HepG2 (cell line): Measurements from ENCODE around the gene CAPN3. TPM values are rescaled to one million over a fixed set of nuclear protein-coding genes. Genes with fewer than 3 reads are reported as not detected.
A peak's percentile ranks its signal among the peaks of the same experiment; 100 is the strongest.

Source experiments
- ATRX ChIP-seq: sonication (generic); formaldehyde crosslinking; IDR thresholded peaks from 2 replicates; pipeline ENCODE4 v1.4.0; 2020; ENCODE audit warnings: missing genetic modification reagents, borderline replicate concordance
- CEBPB ChIP-seq: IDR thresholded peaks from 2 replicates; pipeline ENCODE4 v1.6.1; 2011; ENCODE audit warnings: low read depth, low read length, improper control_type of control experiment, borderline replicate concordance
- CEBPZ ChIP-seq: IDR thresholded peaks from 2 replicates; pipeline ENCODE4 v1.6.1; 2012; ENCODE audit warnings: low read length, improper control_type of control experiment
- CERS6 ChIP-seq: sonication (generic); formaldehyde crosslinking; IDR thresholded peaks from 2 replicates; pipeline ENCODE4 v1.5.0; 2020; ENCODE audit warnings: missing genetic modification reagents
- GATAD1 ChIP-seq: IDR thresholded peaks from 2 replicates; pipeline ENCODE4 v1.6.1; 2016; ENCODE audit warnings: missing genetic modification reagents, missing compliant biosample characterization
- GATAD2A ChIP-seq: IDR thresholded peaks from 2 replicates; pipeline ENCODE4 v1.6.1; 2016
- HNF4A ChIP-seq: sonication (generic); formaldehyde crosslinking; IDR thresholded peaks from 2 replicates; pipeline ENCODE4 v1.4.0; 2020; ENCODE audit warnings: missing genetic modification reagents
- IRF9 ChIP-seq: sonication (generic); formaldehyde crosslinking; IDR thresholded peaks from 2 replicates; pipeline ENCODE4 v1.8.0; 2022; ENCODE audit warnings: missing genetic modification reagents, mild to moderate bottlenecking, borderline replicate concordance
- KAT8 ChIP-seq: IDR thresholded peaks from 2 replicates; pipeline ENCODE4 v1.6.1; 2016; ENCODE audit warnings: missing genetic modification reagents, missing compliant biosample characterization
- KDM1A ChIP-seq: IDR thresholded peaks from 2 replicates; pipeline ENCODE4 v1.6.1; 2016; ENCODE audit warnings: missing compliant biosample characterization
- MIXL1 ChIP-seq: IDR thresholded peaks from 2 replicates; pipeline ENCODE4 v1.6.1; 2016
- NCOA5 ChIP-seq: sonication (generic); formaldehyde crosslinking; IDR thresholded peaks from 2 replicates; pipeline ENCODE4 v1.4.0; 2020; ENCODE audit warnings: missing genetic modification reagents
- NFKBIZ ChIP-seq: IDR thresholded peaks from 2 replicates; pipeline ENCODE4 v1.6.1; 2018; ENCODE audit warnings: missing genetic modification reagents, missing compliant biosample characterization
- NR2F2 ChIP-seq: IDR thresholded peaks from 2 replicates; pipeline ENCODE4 v1.6.1; 2012; ENCODE audit warnings: low read depth, inconsistent platforms, borderline replicate concordance
- POGZ ChIP-seq: sonication (generic); formaldehyde crosslinking; IDR thresholded peaks from 2 replicates; pipeline ENCODE4 v1.4.0; 2020; ENCODE audit warnings: mild to moderate bottlenecking, missing genetic modification reagents
- POLR2A ChIP-seq, 2 experiments: IDR thresholded peaks; 2 replicates each; pipeline ENCODE4 v1.6.1; 2011; ENCODE audit warnings: low read depth in 2 of 2, low read length in 2 of 2, mild to moderate bottlenecking in 1 of 2, moderate library complexity in 1 of 2; ENCODE audit not compliant: insufficient read depth in 1 of 2
- SAP130 ChIP-seq: IDR thresholded peaks from 2 replicates; pipeline ENCODE4 v1.6.1; 2016; ENCODE audit warnings: low read depth
- SNAI1 ChIP-seq: sonication (generic); formaldehyde crosslinking; IDR thresholded peaks from 2 replicates; pipeline ENCODE4 v1.5.0; 2020; ENCODE audit warnings: mild to moderate bottlenecking, missing genetic modification reagents, borderline replicate concordance
- SOX13 ChIP-seq, 3 experiments: fragments of 450-650 bp in 1 of 3; sonication (generic) in 1 of 3; formaldehyde crosslinking in 1 of 3; IDR thresholded peaks in 2 of 3; conservative IDR thresholded peaks in 1 of 3; 2 replicates each; pipeline versions ENCODE4 v1.5.0 to v1.6.1; 2016 to 2020; ENCODE audit warnings: antibody characterized with exemption in 1 of 3, mild to moderate bottlenecking in 1 of 3, missing compliant biosample characterization in 1 of 3, missing genetic modification reagents in 1 of 3, moderate library complexity in 1 of 3
- ZBTB42 ChIP-seq: sonication (generic); formaldehyde crosslinking; IDR thresholded peaks from 2 replicates; pipeline ENCODE4 v1.5.0; 2020; ENCODE audit warnings: mild to moderate bottlenecking, missing genetic modification reagents
- ZBTB43 ChIP-seq: sonication (generic); formaldehyde crosslinking; conservative IDR thresholded peaks from 2 replicates; pipeline ENCODE4 v1.4.0; 2020; ENCODE audit warnings: missing genetic modification reagents
- ZGPAT ChIP-seq: IDR thresholded peaks from 2 replicates; pipeline ENCODE4 v1.6.1; 2016; ENCODE audit warnings: mild to moderate bottlenecking
- ZNF383 ChIP-seq: sonication (generic); formaldehyde crosslinking; IDR thresholded peaks from 2 replicates; pipeline ENCODE4 v1.4.0; 2020; ENCODE audit warnings: missing genetic modification reagents, mild to moderate bottlenecking, borderline replicate concordance
- ZNF430 ChIP-seq: sonication (generic); formaldehyde crosslinking; IDR thresholded peaks from 2 replicates; pipeline ENCODE4 v1.9.0; 2021; ENCODE audit warnings: mild to moderate bottlenecking, missing genetic modification reagents
- ZSCAN25 ChIP-seq: sonication (generic); formaldehyde crosslinking; IDR thresholded peaks from 2 replicates; pipeline ENCODE4 v1.8.0; 2022; ENCODE audit warnings: mild to moderate bottlenecking, missing genetic modification reagents
- polyA plus RNA-seq, 8 experiments: library from polyadenylated mRNA; depleted of rRNA in 3 of 8; stranded (reverse) in 7 of 8; unstranded in 1 of 8; fragments of >200 nt; fragmentation: Illumina TruSeq in 4 of 8; extraction: Trizol in 4 of 8; gene quantifications; 2 replicates each; pipeline versions ENCODE4 v1.2.1 to v1.2.3, GENCODE V29; 2011 to 2016; ENCODE audit warnings: low read depth in 4 of 8, missing spikeins in 1 of 8, mixed read lengths in 1 of 8; ENCODE audit not compliant: insufficient read depth in 1 of 8
- total RNA-seq, 5 experiments: library from RNA; depleted of rRNA; stranded (reverse); fragments of >200 nt; fragmentation: Illumina TruSeq; extraction: Trizol; gene quantifications; 2 replicates each; pipeline ENCODE4 v1.2.3, GENCODE V29; 2016; ENCODE audit warnings: low read depth in 1 of 5

The CAPN3 gene
- total and polyA plus RNA-seq, 2 of the 13 experiments (the other 11 are each of a cell fraction or from before 2014, with no cell fraction given) = 1.3 to 4.6 TPM

- TF ChIP-seq SOX13 (IDR thresholded peaks at IDR 0.05) = no peak
- TF ChIP-seq SOX13 (CRISPR knock-in tag; conservative IDR thresholded peaks at IDR 0.05 in 1 of 2, IDR thresholded peaks at IDR 0.05 in 1 of 2) = 0 out of 4 replicates have a peak, but pooled peaks of 1 of the 2 experiments have one; percentile 22
- no peak for TF ChIP-seq NCOA5
- no peak for TF ChIP-seq SNAI1 (CRISPR knock-in tag)
- TF ChIP-seq NR2F2 = no peak
- peak; percentile 34; the same call in 1 of the 2 replicates for TF ChIP-seq MIXL1 (CRISPR knock-in tag)
- TF ChIP-seq ATRX (CRISPR knock-in tag) = no peak
- no peak for TF ChIP-seq CEBPZ
- no peak for TF ChIP-seq CERS6 (CRISPR knock-in tag)
- no peak for TF ChIP-seq NFKBIZ (CRISPR knock-in tag)
- no peak for TF ChIP-seq ZBTB43
- TF ChIP-seq HNF4A (CRISPR knock-in tag) = peak; percentile 81
- TF ChIP-seq GATAD1 (CRISPR knock-in tag) = no peak
- no peak for TF ChIP-seq ZNF430 (CRISPR knock-in tag)
- no peak for TF ChIP-seq ZGPAT (CRISPR knock-in tag)
- TF ChIP-seq SAP130 (CRISPR knock-in tag) = peak; percentile 53
- no peak for TF ChIP-seq ZBTB42 (CRISPR knock-in tag)
- TF ChIP-seq GATAD2A (CRISPR knock-in tag) = peak; percentile 32; the same call in 1 of the 2 replicates
- TF ChIP-seq ZSCAN25 (CRISPR knock-in tag) = no peak
- no peak for TF ChIP-seq KAT8 (CRISPR knock-in tag)
- TF ChIP-seq IRF9 (CRISPR knock-in tag) = no peak
- TF ChIP-seq CEBPB = peak; percentile 63; the same call in 1 of the 2 replicates
- no peak for TF ChIP-seq POGZ (CRISPR knock-in tag)
- TF ChIP-seq KDM1A (CRISPR knock-in tag) = no peak
- no peak for TF ChIP-seq ZNF383
- no peak for TF ChIP-seq POLR2A (IDR thresholded peaks at IDR 0.05; ENCODE audit: insufficient read depth in 1 of 2, low read depth in 2 of 2, low read length in 2 of 2)
Measured at GRCh38 chr15:42314818-42315217, 44.5 kb upstream of the CAPN3 start (continued).
